GM23338 (cell line): Measurements from ENCODE around the gene JAK3. TPM values are rescaled to one million over a fixed set of nuclear protein-coding genes. Genes with fewer than 3 reads are reported as not detected.

Source experiments
- ATAC-seq: fragments of 200-7000 bp; cut with Tn5 transposase; 3 replicates; pipeline ENCODE4 v1.9.1; 2020
- DNase-seq: peaks from one replicate; pipeline ENCODE4 v3.0.0-alpha.2; 2015; ENCODE audit warnings: low spot score
- H2AFZ ChIP-seq: fragments of 200-600 bp; sonication (generic); 2 replicates; pipeline ENCODE4 v1.8.0; 2016; ENCODE audit warnings: antibody characterized with exemption, mild to moderate bottlenecking, moderate library complexity
- H3F3A ChIP-seq: fragments of 200-600 bp; sonication (generic); replicated peaks from 2 replicates; pipeline ENCODE4 v1.8.0; 2017; ENCODE audit warnings: antibody characterized with exemption, mixed run types, low read depth
- H3K27ac ChIP-seq: fragments of 200-600 bp; sonication (generic); 2 replicates; pipeline ENCODE4 v1.6.1; 2016; ENCODE audit warnings: low read depth
- H3K27me3 ChIP-seq: fragments of 200-600 bp; sonication (generic); 2 replicates; pipeline ENCODE4 v1.8.0; 2016; ENCODE audit warnings: mild to moderate bottlenecking, mixed run types, moderate library complexity; ENCODE audit not compliant: insufficient read depth
- H3K36me3 ChIP-seq: fragments of 200-600 bp; sonication (generic); 2 replicates; pipeline ENCODE4 v1.8.0; 2016; ENCODE audit warnings: mild to moderate bottlenecking; ENCODE audit not compliant: insufficient read depth
- H3K4me1 ChIP-seq: fragments of 200-600 bp; sonication (generic); 2 replicates; pipeline ENCODE4 v1.8.0; 2016; ENCODE audit warnings: mild to moderate bottlenecking, moderate library complexity; ENCODE audit not compliant: insufficient read depth
- H3K4me2 ChIP-seq: fragments of 200-600 bp; sonication (generic); 2 replicates; pipeline ENCODE4 v1.7.1; 2017; ENCODE audit warnings: mixed run types
- H3K4me3 ChIP-seq: fragments of 200-600 bp; sonication (generic); 2 replicates; pipeline ENCODE4 v1.6.1; 2016; ENCODE audit warnings: mixed run types
- H3K79me2 ChIP-seq: fragments of 200-600 bp; sonication (generic); replicated peaks from 2 replicates; pipeline ENCODE4 v1.8.0; 2017; ENCODE audit warnings: mild to moderate bottlenecking; ENCODE audit not compliant: insufficient read depth
- H3K9me2 ChIP-seq: fragments of 200-600 bp; sonication (generic); 2 replicates; pipeline ENCODE4 v1.8.0; 2017; ENCODE audit not compliant: insufficient read depth
- H4K20me1 ChIP-seq: fragments of 200-600 bp; sonication (generic); replicated peaks from 2 replicates; pipeline ENCODE4 v1.8.0; 2017; ENCODE audit warnings: mild to moderate bottlenecking; ENCODE audit not compliant: insufficient read depth
- H3K27ac Mint-ChIP-seq: 2 replicates; pipeline ENCODE4 v1.8.0; 2020; ENCODE audit warnings: inconsistent platforms, mild to moderate bottlenecking, moderate library complexity, mixed read lengths
- H3K27me3 Mint-ChIP-seq: 3 replicates; pipeline ENCODE4 v1.8.0; 2022; ENCODE audit warnings: low read depth, mild to moderate bottlenecking, moderate library complexity, mixed read lengths, inconsistent platforms; ENCODE audit not compliant: insufficient read depth, poor library complexity
- H3K36me3 Mint-ChIP-seq: 3 replicates; pipeline ENCODE4 v1.8.0; 2021; ENCODE audit warnings: low read depth, mild to moderate bottlenecking, inconsistent platforms, moderate library complexity, mixed read lengths
- H3K4me1 Mint-ChIP-seq: 3 replicates; pipeline ENCODE4 v1.8.0; 2020; ENCODE audit warnings: mild to moderate bottlenecking, inconsistent platforms, mixed read lengths
- H3K4me3 Mint-ChIP-seq: 3 replicates; pipeline ENCODE4 v1.8.0; 2021; ENCODE audit warnings: moderate library complexity, mild to moderate bottlenecking, inconsistent platforms, mixed read lengths
- H3K9me3 Mint-ChIP-seq: 3 replicates; pipeline ENCODE4 v1.8.0; 2020; ENCODE audit warnings: moderate library complexity, mild to moderate bottlenecking, inconsistent platforms, mixed read lengths
- CTCF ChIP-seq, 2 experiments: fragments of 200-600 bp in 1 of 2; sonication (generic) in 1 of 2; conservative IDR thresholded peaks; 2 replicates each; pipeline versions ENCODE4 v1.5.1 to v1.6.1; 2016 to 2017; ENCODE audit warnings: antibody characterized with exemption in 2 of 2, low read depth in 2 of 2, mild to moderate bottlenecking in 2 of 2, moderate library complexity in 1 of 2
- EZH2 ChIP-seq: fragments of 200-600 bp; sonication (generic); IDR thresholded peaks from one replicate; pipeline ENCODE4 v1.8.0; 2017; ENCODE audit warnings: antibody characterized with exemption, mild to moderate bottlenecking, low read depth; ENCODE audit not compliant: unreplicated experiment
- JUNB ChIP-seq: IDR thresholded peaks from one replicate; pipeline ENCODE4 v1.6.1; 2016; ENCODE audit warnings: antibody characterized with exemption; ENCODE audit not compliant: unreplicated experiment
- NANOG ChIP-seq: IDR thresholded peaks from 2 replicates; pipeline ENCODE4 v1.6.1; 2016; ENCODE audit warnings: antibody characterized with exemption, borderline replicate concordance
- REST ChIP-seq: IDR thresholded peaks from one replicate; pipeline ENCODE4 v1.6.1; 2018; ENCODE audit warnings: antibody characterized with exemption; ENCODE audit not compliant: unreplicated experiment
- STAT1 ChIP-seq: IDR thresholded peaks from one replicate; pipeline ENCODE4 v1.6.1; 2016; ENCODE audit warnings: antibody characterized with exemption; ENCODE audit not compliant: unreplicated experiment
- polyA plus RNA-seq: library from polyadenylated mRNA; unstranded; fragments of >200 nt; fragmentation: Nextera tagmentation; extraction: Ambion mirVana; gene quantifications from 2 replicates; pipeline ENCODE4 v1.2.1, GENCODE V29; 2016
- total RNA-seq: library from RNA; depleted of rRNA; stranded (reverse); fragments of >200 nt; shearing (Covaris generic); gene quantifications from 2 replicates; pipeline ENCODE4 v1.2.3, GENCODE V29; 2014
- TF ChIP-seq, protein P1 (sequence below): IDR thresholded peaks from 2 replicates; pipeline ENCODE4 v1.6.1; 2016; ENCODE audit warnings: antibody characterized with exemption

Gene JAK3
- total and polyA plus RNA-seq, 2 experiments from 2014 or later = 2.9 to 5.4 TPM

- TF ChIP-seq EZH2 = no peak
- no peaks in the 10 kb centered on the region for H4K20me1 ChIP-seq
- H3K79me2 ChIP-seq = no peaks in the 10 kb centered on the region
These were observed 1.6 kb downstream of the JAK3 start for GRCh38 chr19:17846146-17846545.

DNA sequence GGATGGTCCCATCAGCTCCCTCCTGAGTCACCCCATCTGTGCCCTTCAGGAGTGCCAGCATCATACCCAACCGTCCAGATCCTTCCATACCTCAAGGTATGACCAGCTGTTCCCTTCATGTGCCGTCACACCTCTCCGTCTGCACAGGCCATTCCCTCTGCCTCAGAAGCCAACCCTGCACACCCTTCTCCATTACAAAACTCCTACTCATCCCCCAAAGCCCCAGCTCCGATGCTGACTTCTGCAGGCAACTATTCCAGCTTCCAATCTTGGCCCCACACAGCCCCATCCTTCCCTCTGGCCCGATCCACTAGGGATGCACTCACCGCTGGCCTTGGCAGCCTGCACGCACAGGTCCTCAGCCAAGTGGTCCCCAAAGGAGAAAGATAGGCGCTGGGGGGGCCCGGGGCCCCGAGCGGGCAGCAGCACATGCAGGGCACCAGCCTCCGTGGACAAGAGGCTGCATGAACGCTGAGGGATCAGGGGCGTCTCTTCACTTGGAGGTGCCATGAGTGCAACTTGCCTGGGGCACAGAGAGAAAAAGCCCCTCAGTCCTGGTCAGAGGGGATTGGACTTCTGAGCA lies 3.8 kb downstream of the JAK3 start:
- ATAC-seq (no peak), DNase-seq (no peak)
- Histone ChIP-seq H3K4me3 (no peak overlapping the region), H3F3A (0 out of 2 replicates have a peak, but pooled peaks cover 3% of the 10 kb centered on the region), H3K27ac (no peak overlapping the region), H3K4me1 (peaks cover 6% of the 10 kb centered on the region; the same call in 1 of the 2 replicates), H3K79me2 (no peaks in the 10 kb centered on the region), H3K9me2 (no peaks in the 10 kb centered on the region), H3K27me3 (peaks cover 18% of the 10 kb centered on the region; the same call in 1 of the 2 replicates), H2AFZ (no peak overlapping the region), H3K4me2 (no peak overlapping the region), H3K36me3 (no peaks in the 10 kb centered on the region), H4K20me1 (no peaks in the 10 kb centered on the region)
- Mint-ChIP-seq H3K36me3 (no peaks in the 10 kb centered on the region), H3K27ac (no peak overlapping the region), H3K27me3 (peaks cover 37% of the 10 kb centered on the region), H3K9me3 (no peaks in the 10 kb centered on the region; the same call in 2 of the 3 replicates), H3K4me1 (peaks cover 8% of the 10 kb centered on the region), H3K4me3 (no peak overlapping the region)
- TF ChIP-seq, protein P1, sequence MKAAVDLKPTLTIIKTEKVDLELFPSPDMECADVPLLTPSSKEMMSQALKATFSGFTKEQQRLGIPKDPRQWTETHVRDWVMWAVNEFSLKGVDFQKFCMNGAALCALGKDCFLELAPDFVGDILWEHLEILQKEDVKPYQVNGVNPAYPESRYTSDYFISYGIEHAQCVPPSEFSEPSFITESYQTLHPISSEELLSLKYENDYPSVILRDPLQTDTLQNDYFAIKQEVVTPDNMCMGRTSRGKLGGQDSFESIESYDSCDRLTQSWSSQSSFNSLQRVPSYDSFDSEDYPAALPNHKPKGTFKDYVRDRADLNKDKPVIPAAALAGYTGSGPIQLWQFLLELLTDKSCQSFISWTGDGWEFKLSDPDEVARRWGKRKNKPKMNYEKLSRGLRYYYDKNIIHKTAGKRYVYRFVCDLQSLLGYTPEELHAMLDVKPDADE = no peak
- TF ChIP-seq JUNB (no peak), NANOG (no peak), CTCF (conservative IDR thresholded peaks at IDR 0.05; ENCODE audit: low read depth in 2 of 2) (no peak), STAT1 (no peak), REST (no peak), EZH2 (no peak)

More at GRCh38 chr19:17846146-17846545, 1.6 kb downstream of the JAK3 start:
- no peak overlapping the region for H3K4me3 ChIP-seq
- Mint-ChIP-seq H3K36me3 (no peaks in the 10 kb centered on the region), H3K4me3 (no peak overlapping the region), H3K27ac (no peak overlapping the region), H3K4me1 (peaks cover 4% of the 10 kb centered on the region), H3K9me3 (no peaks in the 10 kb centered on the region; the same call in 2 of the 3 replicates), H3K27me3 (peaks cover 28% of the 10 kb centered on the region)
- H3K9me2 ChIP-seq = no peaks in the 10 kb centered on the region
- H3K36me3 ChIP-seq = no peaks in the 10 kb centered on the region
- no peak overlapping the region for H2AFZ ChIP-seq
- ATAC-seq (no peak), DNase-seq (no peak)
- peaks cover 7% of the 10 kb centered on the region; the same call in 1 of the 2 replicates for H3K27me3 ChIP-seq
- H3K4me2 ChIP-seq = no peak overlapping the region
- H3K27ac ChIP-seq = no peak overlapping the region
- H3F3A ChIP-seq = 0 out of 2 replicates have a peak, but pooled peaks cover 5% of the 10 kb centered on the region
- peaks cover 6% of the 10 kb centered on the region; the same call in 1 of the 2 replicates for H3K4me1 ChIP-seq
